Prostate gland (tissue), 2 donors: ENCODE data around the gene DAO.

Experiments
- POLR2A ChIP-seq: fragments of 450-650 bp; IDR thresholded peaks from one replicate; pipeline ENCODE4 v1.6.1; 2016; ENCODE audit warnings: antibody characterized with exemption, mild to moderate bottlenecking
- POLR2AphosphoS5 ChIP-seq: sonication (generic); formaldehyde crosslinking; IDR thresholded peaks from one replicate; pipeline ENCODE4 v1.6.1; 2017; ENCODE audit warnings: antibody characterized with exemption
- TF ChIP-seq, protein P1 (sequence below), 4 experiments: fragments of 200-600 bp in 2 of 4; fragments of 450-650 bp in 2 of 4; sonication (generic) in 2 of 4; IDR thresholded peaks; 1 replicate in 3 of 4; 2 replicates in 1 of 4; pipeline ENCODE4 v1.5.1; 2016 to 2019; ENCODE audit warnings: antibody characterized with exemption in 4 of 4, mild to moderate bottlenecking in 2 of 4, moderate library complexity in 2 of 4

DNA sequence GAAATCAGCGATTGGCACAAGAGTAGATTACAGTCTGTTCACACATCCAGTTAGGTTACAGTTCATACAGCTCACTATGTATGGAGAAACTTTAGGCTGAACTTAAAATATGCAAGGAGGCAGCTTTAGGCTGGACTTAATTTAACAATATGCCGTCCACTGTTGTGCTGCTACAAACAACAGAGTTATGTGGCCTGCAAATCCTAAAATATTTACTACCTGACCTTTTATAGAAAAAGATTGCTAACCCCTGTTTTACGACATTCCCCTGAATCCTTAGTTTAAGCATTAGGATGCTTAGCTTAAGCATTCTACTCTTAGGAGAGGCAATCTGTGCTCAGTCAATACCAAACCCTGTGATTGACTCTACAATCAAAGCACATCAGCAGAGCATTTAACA, 50.9 kb downstream of the DAO start:
- TF ChIP-seq, protein P1, sequence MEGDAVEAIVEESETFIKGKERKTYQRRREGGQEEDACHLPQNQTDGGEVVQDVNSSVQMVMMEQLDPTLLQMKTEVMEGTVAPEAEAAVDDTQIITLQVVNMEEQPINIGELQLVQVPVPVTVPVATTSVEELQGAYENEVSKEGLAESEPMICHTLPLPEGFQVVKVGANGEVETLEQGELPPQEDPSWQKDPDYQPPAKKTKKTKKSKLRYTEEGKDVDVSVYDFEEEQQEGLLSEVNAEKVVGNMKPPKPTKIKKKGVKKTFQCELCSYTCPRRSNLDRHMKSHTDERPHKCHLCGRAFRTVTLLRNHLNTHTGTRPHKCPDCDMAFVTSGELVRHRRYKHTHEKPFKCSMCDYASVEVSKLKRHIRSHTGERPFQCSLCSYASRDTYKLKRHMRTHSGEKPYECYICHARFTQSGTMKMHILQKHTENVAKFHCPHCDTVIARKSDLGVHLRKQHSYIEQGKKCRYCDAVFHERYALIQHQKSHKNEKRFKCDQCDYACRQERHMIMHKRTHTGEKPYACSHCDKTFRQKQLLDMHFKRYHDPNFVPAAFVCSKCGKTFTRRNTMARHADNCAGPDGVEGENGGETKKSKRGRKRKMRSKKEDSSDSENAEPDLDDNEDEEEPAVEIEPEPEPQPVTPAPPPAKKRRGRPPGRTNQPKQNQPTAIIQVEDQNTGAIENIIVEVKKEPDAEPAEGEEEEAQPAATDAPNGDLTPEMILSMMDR (IDR thresholded peaks at IDR 0.05), result no peak
- no peak for TF ChIP-seq POLR2A
- no peak for TF ChIP-seq POLR2AphosphoS5
